NT2/D1 (cell line): ENCODE measurements around the gene FSHR.

ENCODE experiments used
- DNase-seq: peaks from one replicate; pipeline ENCODE4 v3.0.0-alpha.2; 2011; ENCODE audit warnings: low read depth, low spot score
- H3K27me3 ChIP-seq: 2 replicates; pipeline ENCODE4 v1.6.0; 2011; ENCODE audit warnings: mild to moderate bottlenecking; ENCODE audit not compliant: insufficient read length, insufficient read depth
- H3K36me3 ChIP-seq: 2 replicates; pipeline ENCODE4 v1.6.1; 2011; ENCODE audit warnings: mild to moderate bottlenecking, low read length, mixed read lengths; ENCODE audit not compliant: insufficient read depth, insufficient read length
- H3K4me1 ChIP-seq: 2 replicates; pipeline ENCODE4 v1.5.1; 2011; ENCODE audit not compliant: insufficient read depth, insufficient read length
- H3K4me3 ChIP-seq: 2 replicates; pipeline ENCODE4 v1.5.1; 2011; ENCODE audit warnings: low read depth; ENCODE audit not compliant: insufficient read length
- H3K9ac ChIP-seq: 2 replicates; pipeline ENCODE4 v1.6.0; 2011; ENCODE audit warnings: low read depth; ENCODE audit not compliant: insufficient read length
- H3K9me3 ChIP-seq: 2 replicates; pipeline ENCODE4 v1.5.1; 2011; ENCODE audit warnings: mild to moderate bottlenecking, low read length; ENCODE audit not compliant: insufficient read depth
- SUZ12 ChIP-seq: IDR thresholded peaks from 2 replicates; pipeline ENCODE4 v1.6.1; 2011; ENCODE audit not compliant: insufficient read length, insufficient read depth; ENCODE audit errors: extremely low read depth
- YY1 ChIP-seq: IDR thresholded peaks from 2 replicates; pipeline ENCODE4 v1.6.1; 2011; ENCODE audit not compliant: insufficient read length, insufficient read depth
- ZNF274 ChIP-seq: IDR thresholded peaks from 2 replicates; pipeline ENCODE4 v1.6.1; 2011; ENCODE audit warnings: mild to moderate bottlenecking, low read depth, low read length

The FSHR gene

GRCh38 chr2:49070716-49071115 is 83.6 kb downstream of the FSHR start:
- Histone ChIP-seq H3K27me3 (no peaks in the 10 kb centered on the region), H3K4me1 (no peaks in the 10 kb centered on the region), H3K4me3 (no peak overlapping the region), H3K36me3 (no peaks in the 10 kb centered on the region), H3K9ac (no peak overlapping the region), H3K9me3 (no peaks in the 10 kb centered on the region)
- no peak for TF ChIP-seq YY1
- no peak for TF ChIP-seq SUZ12
- no peak for TF ChIP-seq ZNF274
- no peak for DNase-seq

- DNase-seq: no peak
Observed at GRCh38 chr2:49069829-49070228, 84.5 kb downstream of the FSHR start.

GRCh38 chr2:49068613-49069012 is 85.7 kb downstream of the FSHR start:
- no peaks in the 10 kb centered on the region for H3K9me3 ChIP-seq
- no peaks in the 10 kb centered on the region for H3K27me3 ChIP-seq
- H3K4me1 ChIP-seq: no peaks in the 10 kb centered on the region
- TF ChIP-seq SUZ12: no peak
- no peak for TF ChIP-seq ZNF274
- TF ChIP-seq YY1: no peak
- no peak for DNase-seq
- H3K9ac ChIP-seq: no peak overlapping the region
- no peak overlapping the region for H3K4me3 ChIP-seq
- H3K36me3 ChIP-seq: no peaks in the 10 kb centered on the region

More at GRCh38 chr2:49069829-49070228, 84.5 kb downstream of the FSHR start:
- H3K4me3 ChIP-seq: no peak overlapping the region
- no peaks in the 10 kb centered on the region for H3K9me3 ChIP-seq
- TF ChIP-seq SUZ12 (no peak), YY1 (no peak), ZNF274 (no peak)
- no peaks in the 10 kb centered on the region for H3K27me3 ChIP-seq
- H3K4me1 ChIP-seq: no peaks in the 10 kb centered on the region
- no peaks in the 10 kb centered on the region for H3K36me3 ChIP-seq
- H3K9ac ChIP-seq: no peak overlapping the region

GRCh38 chr2:49067971-49068370 is 86.3 kb downstream of the FSHR start:
- Histone ChIP-seq H3K9ac (no peak overlapping the region), H3K9me3 (no peaks in the 10 kb centered on the region), H3K27me3 (no peaks in the 10 kb centered on the region), H3K4me1 (no peaks in the 10 kb centered on the region), H3K4me3 (no peak overlapping the region), H3K36me3 (no peaks in the 10 kb centered on the region)
- no peak for DNase-seq
- TF ChIP-seq ZNF274: no peak
- TF ChIP-seq SUZ12: no peak
- TF ChIP-seq YY1: no peak

- Histone ChIP-seq H3K4me1 (no peaks in the 10 kb centered on the region), H3K9ac (no peak overlapping the region), H3K36me3 (no peaks in the 10 kb centered on the region), H3K27me3 (no peaks in the 10 kb centered on the region), H3K9me3 (peaks cover 7% of the 10 kb centered on the region), H3K4me3 (no peak overlapping the region)
- TF ChIP-seq YY1 (no peak), ZNF274 (no peak), SUZ12 (no peak)
- DNase-seq: no peak
Observed at GRCh38 chr2:49053156-49053555, 101.2 kb downstream of the FSHR start.

GRCh38 chr2:49050265-49050664 is 104.0 kb downstream of the FSHR start:
- H3K9ac ChIP-seq: no peak overlapping the region
- no peaks in the 10 kb centered on the region for H3K4me1 ChIP-seq
- no peaks in the 10 kb centered on the region for H3K27me3 ChIP-seq
- H3K4me3 ChIP-seq: no peak overlapping the region
- no peak for DNase-seq
- H3K36me3 ChIP-seq: no peaks in the 10 kb centered on the region
- no peaks in the 10 kb centered on the region; the same call in 1 of the 2 replicates for H3K9me3 ChIP-seq
- TF ChIP-seq YY1 (no peak), ZNF274 (no peak), SUZ12 (no peak)

GRCh38 chr2:49049161-49049560 is 105.2 kb downstream of the FSHR start:
- Histone ChIP-seq H3K36me3 (no peaks in the 10 kb centered on the region), H3K4me3 (no peak overlapping the region), H3K9me3 (no peaks in the 10 kb centered on the region), H3K4me1 (peaks cover 2% of the 10 kb centered on the region), H3K9ac (no peak overlapping the region), H3K27me3 (no peaks in the 10 kb centered on the region)
- no peak for TF ChIP-seq SUZ12
- no peak for TF ChIP-seq ZNF274
- TF ChIP-seq YY1: no peak
- no peak for DNase-seq
